Panc1 (cell line): ENCODE data around the gene TMEM43. TPM values are rescaled to one million over a fixed set of nuclear protein-coding genes. Genes with fewer than 3 reads are reported as not detected.

Experiments
- ATAC-seq: fragments of 200-7000 bp; cut with Tn5 transposase; 2 replicates; pipeline ENCODE4 v1.9.1; 2020; ENCODE audit warnings: mild to moderate bottlenecking, moderate library complexity
- BruUV-seq: library from RNA; stranded (reverse); fragments of 400-500 nt; replicated peaks from 2 replicates; lab custom pipeline; 2021; lab: Mats Ljungman, UMichigan
- CTCF ChIA-PET: fragments of 300-600 bp; sonication (Branson Sonifier 250); formaldehyde crosslinking; loops from one replicate; lab custom pipeline; 2022; ENCODE audit warnings: antibody characterized with exemption; lab: Charles Lee
- POLR2A ChIA-PET: fragments of 300-600 bp; sonication (Branson Sonifier 250); formaldehyde crosslinking; loops from one replicate; lab custom pipeline; 2022; ENCODE audit warnings: antibody characterized with exemption; lab: Charles Lee
- DNase-seq: peaks from one replicate; pipeline ENCODE4 v3.0.0-alpha.2; 2010; ENCODE audit warnings: low read depth, low spot score
- H3K27ac ChIP-seq: 2 replicates; pipeline ENCODE4 v1.5.1; 2011; ENCODE audit warnings: mild to moderate bottlenecking, low read length, inconsistent platforms
- H3K27me3 ChIP-seq: fragments of 200-500 bp; sonication (Bioruptor generic); 2 replicates; pipeline ENCODE4 v1.6.0; 2014; ENCODE audit warnings: low read length, inconsistent platforms; ENCODE audit not compliant: control insufficient read depth, insufficient read depth
- H3K36me3 ChIP-seq: fragments of 200-500 bp; sonication (Bioruptor generic); 2 replicates; pipeline ENCODE4 v1.5.1; 2014; ENCODE audit warnings: inconsistent platforms, mild to moderate bottlenecking, low read length, moderate library complexity; ENCODE audit not compliant: control insufficient read depth, insufficient read depth
- H3K4me1 ChIP-seq: 2 replicates; pipeline ENCODE4 v1.5.1; 2011; ENCODE audit warnings: inconsistent platforms, mild to moderate bottlenecking, low read length, moderate library complexity; ENCODE audit not compliant: control insufficient read depth, insufficient read depth
- H3K4me3 ChIP-seq, 2 experiments: 2 replicates each; pipeline ENCODE4 v1.5.1; 2011 to 2012; ENCODE audit warnings: low read depth in 2 of 2, low read length in 2 of 2, mild to moderate bottlenecking in 2 of 2, inconsistent platforms in 1 of 2, moderate library complexity in 1 of 2
- H3K9me3 ChIP-seq: fragments of 200-500 bp; sonication (Bioruptor generic); 2 replicates; pipeline ENCODE4 v1.5.1; 2014; ENCODE audit warnings: low read depth, mild to moderate bottlenecking, inconsistent platforms, low read length, moderate library complexity; ENCODE audit not compliant: control insufficient read depth, insufficient read depth
- POLR2AphosphoS5 ChIP-seq: IDR thresholded peaks from 2 replicates; pipeline ENCODE4 v1.6.1; 2012; ENCODE audit warnings: mild to moderate bottlenecking, low read depth, low read length, moderate library complexity
- SIN3A ChIP-seq: IDR thresholded peaks from 2 replicates; pipeline ENCODE4 v1.6.1; 2012; ENCODE audit warnings: low read depth, mild to moderate bottlenecking, low read length, moderate library complexity, borderline replicate concordance; ENCODE audit not compliant: insufficient read depth
- TCF7L2 ChIP-seq: IDR thresholded peaks from 2 replicates; pipeline ENCODE4 v1.6.1; 2011; ENCODE audit warnings: mild to moderate bottlenecking, low read depth, low read length, inconsistent platforms
- in situ Hi-C: cut with HindIII; loops from 2 replicates; pipeline ENCODE4 v1.10.0; 2016; ENCODE audit warnings: low sequenced_read_pairs, low pct_unique_long_range_greater_than_20kb
- intact Hi-C: fragments of 100-400 bp; cut with micrococcal nuclease; formaldehyde crosslinking; loops from one replicate; pipeline ENCODE4 v1.10.0; 2022; ENCODE audit not compliant: unreplicated experiment
- total RNA-seq: library from RNA; stranded (reverse); gene quantifications from one replicate; pipeline ENCODE4 v1.2.1, GENCODE V29; 2021; ENCODE audit not compliant: unreplicated experiment
- TF ChIP-seq, protein P1 (sequence below): fragments of 450-650 bp; IDR thresholded peaks from 2 replicates; pipeline ENCODE4 v1.5.1; 2017; ENCODE audit warnings: mild to moderate bottlenecking
- TF ChIP-seq, protein P2 (sequence below), 2 experiments: IDR thresholded peaks; 2 replicates each; pipeline ENCODE4 v1.6.1; 2011 to 2012; ENCODE audit warnings: low read depth in 2 of 2, control low read depth in 1 of 2, low read length in 1 of 2, mild to moderate bottlenecking in 1 of 2, moderate library complexity in 1 of 2; ENCODE audit not compliant: insufficient read depth in 1 of 2

The TMEM43 gene
- total RNA-seq, 1 experiment from 2014 or later, result 51.2 TPM

DNA sequence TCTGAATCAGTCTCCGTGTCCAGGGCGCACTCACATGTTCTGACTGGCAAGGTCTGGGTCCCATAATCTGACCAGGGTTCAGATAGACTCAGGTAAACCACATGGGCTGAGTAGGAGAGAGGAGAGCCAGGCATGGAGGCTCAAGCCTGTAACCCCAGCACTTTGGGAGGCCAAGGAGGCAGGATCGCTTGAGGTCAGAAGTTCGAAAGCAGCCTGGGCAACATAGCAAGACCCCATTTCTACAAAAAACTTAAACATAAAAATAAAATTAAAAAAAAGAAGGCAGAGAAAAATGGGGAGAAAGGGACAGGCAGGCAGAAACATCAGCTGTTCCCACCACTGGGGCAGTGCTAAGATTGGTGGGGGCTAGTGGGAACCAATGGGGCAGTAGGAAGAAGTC lies 5.4 kb downstream of the TMEM43 start:
- BruUV-seq, result no TSS peak
- intact Hi-C loops (no loop called here), in situ Hi-C loops (no loop called here)
- no peak for TF ChIP-seq SIN3A
- TF ChIP-seq, protein P1, sequence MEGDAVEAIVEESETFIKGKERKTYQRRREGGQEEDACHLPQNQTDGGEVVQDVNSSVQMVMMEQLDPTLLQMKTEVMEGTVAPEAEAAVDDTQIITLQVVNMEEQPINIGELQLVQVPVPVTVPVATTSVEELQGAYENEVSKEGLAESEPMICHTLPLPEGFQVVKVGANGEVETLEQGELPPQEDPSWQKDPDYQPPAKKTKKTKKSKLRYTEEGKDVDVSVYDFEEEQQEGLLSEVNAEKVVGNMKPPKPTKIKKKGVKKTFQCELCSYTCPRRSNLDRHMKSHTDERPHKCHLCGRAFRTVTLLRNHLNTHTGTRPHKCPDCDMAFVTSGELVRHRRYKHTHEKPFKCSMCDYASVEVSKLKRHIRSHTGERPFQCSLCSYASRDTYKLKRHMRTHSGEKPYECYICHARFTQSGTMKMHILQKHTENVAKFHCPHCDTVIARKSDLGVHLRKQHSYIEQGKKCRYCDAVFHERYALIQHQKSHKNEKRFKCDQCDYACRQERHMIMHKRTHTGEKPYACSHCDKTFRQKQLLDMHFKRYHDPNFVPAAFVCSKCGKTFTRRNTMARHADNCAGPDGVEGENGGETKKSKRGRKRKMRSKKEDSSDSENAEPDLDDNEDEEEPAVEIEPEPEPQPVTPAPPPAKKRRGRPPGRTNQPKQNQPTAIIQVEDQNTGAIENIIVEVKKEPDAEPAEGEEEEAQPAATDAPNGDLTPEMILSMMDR, result no peak
- no peak for DNase-seq
- H3K4me3 ChIP-seq, result no peak overlapping the region
- H3K9me3 ChIP-seq, result no peaks in the 10 kb centered on the region
- ATAC-seq, result no peak
- H3K36me3 ChIP-seq, result peaks cover 11% of the 10 kb centered on the region
- ChIA-PET CTCF (no interaction called here), POLR2A (no interaction called here)
- no peaks in the 10 kb centered on the region for H3K27me3 ChIP-seq
- no peak overlapping the region for H3K27ac ChIP-seq
- peaks cover 8% of the 10 kb centered on the region for H3K4me1 ChIP-seq

DNA sequence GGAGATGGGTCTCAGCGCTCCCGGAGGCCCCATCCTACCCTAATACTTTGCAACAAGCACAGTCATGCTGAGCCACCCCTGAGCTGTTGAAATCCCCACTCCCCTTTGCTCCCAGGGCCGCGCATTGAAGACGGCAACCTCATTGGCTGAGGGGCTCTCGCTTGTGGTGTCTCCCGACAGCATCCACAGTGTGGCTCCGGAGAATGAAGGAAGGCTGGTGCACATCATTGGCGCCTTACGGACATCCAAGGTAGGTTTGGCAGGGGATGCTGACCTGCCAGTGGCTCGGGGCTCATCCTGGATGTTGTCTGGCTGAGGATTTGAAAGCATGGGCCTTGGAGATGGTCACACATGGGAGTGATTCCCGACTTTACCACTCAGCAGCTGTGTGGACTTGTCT lies 5.9 kb downstream of the TMEM43 start:
- TF ChIP-seq, protein P1, result no peak
- TF ChIP-seq, protein P2, sequence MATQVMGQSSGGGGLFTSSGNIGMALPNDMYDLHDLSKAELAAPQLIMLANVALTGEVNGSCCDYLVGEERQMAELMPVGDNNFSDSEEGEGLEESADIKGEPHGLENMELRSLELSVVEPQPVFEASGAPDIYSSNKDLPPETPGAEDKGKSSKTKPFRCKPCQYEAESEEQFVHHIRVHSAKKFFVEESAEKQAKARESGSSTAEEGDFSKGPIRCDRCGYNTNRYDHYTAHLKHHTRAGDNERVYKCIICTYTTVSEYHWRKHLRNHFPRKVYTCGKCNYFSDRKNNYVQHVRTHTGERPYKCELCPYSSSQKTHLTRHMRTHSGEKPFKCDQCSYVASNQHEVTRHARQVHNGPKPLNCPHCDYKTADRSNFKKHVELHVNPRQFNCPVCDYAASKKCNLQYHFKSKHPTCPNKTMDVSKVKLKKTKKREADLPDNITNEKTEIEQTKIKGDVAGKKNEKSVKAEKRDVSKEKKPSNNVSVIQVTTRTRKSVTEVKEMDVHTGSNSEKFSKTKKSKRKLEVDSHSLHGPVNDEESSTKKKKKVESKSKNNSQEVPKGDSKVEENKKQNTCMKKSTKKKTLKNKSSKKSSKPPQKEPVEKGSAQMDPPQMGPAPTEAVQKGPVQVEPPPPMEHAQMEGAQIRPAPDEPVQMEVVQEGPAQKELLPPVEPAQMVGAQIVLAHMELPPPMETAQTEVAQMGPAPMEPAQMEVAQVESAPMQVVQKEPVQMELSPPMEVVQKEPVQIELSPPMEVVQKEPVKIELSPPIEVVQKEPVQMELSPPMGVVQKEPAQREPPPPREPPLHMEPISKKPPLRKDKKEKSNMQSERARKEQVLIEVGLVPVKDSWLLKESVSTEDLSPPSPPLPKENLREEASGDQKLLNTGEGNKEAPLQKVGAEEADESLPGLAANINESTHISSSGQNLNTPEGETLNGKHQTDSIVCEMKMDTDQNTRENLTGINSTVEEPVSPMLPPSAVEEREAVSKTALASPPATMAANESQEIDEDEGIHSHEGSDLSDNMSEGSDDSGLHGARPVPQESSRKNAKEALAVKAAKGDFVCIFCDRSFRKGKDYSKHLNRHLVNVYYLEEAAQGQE (IDR thresholded peaks at IDR 0.05; ENCODE audit: insufficient read depth in 1 of 2, low read depth in 2 of 2, low read length in 1 of 2), result no peak
- TF ChIP-seq TCF7L2, result no peak
- no peak for TF ChIP-seq SIN3A
- no peak for TF ChIP-seq POLR2AphosphoS5
- H3K36me3 ChIP-seq, result peaks cover 11% of the 10 kb centered on the region

More for the DNA sequence above, 5.9 kb downstream of the TMEM43 start:
- peaks cover 8% of the 10 kb centered on the region for H3K4me1 ChIP-seq
- BruUV-seq, result no TSS peak
- no peak for DNase-seq
- ChIA-PET POLR2A (no interaction called here), CTCF (no interaction called here)
- no peak for ATAC-seq
- H3K27me3 ChIP-seq, result no peaks in the 10 kb centered on the region
- in situ Hi-C loops (no loop called here), intact Hi-C loops (no loop called here)
- H3K9me3 ChIP-seq, result no peaks in the 10 kb centered on the region
- H3K4me3 ChIP-seq, result no peak overlapping the region
- no peak overlapping the region for H3K27ac ChIP-seq
